Mammary epithelial cell (primary cell): ENCODE results near the gene CTDSP2.

Experiments used
- CTCF ChIP-seq, 2 donors: IDR thresholded peaks in 1 of 2; conservative IDR thresholded peaks in 1 of 2; 2 replicates each; pipeline ENCODE4 v1.5.1; 2011 to 2012; ENCODE audit warnings: inconsistent platforms in 2 of 2, low read length in 2 of 2, mild to moderate bottlenecking in 2 of 2, control low read depth in 1 of 2, low read depth in 1 of 2; ENCODE audit not compliant: insufficient read depth in 1 of 2; ENCODE audit errors: extremely low read depth in 1 of 2
- EZH2 ChIP-seq: IDR thresholded peaks from 2 replicates; pipeline ENCODE4 v1.6.1; 2012; ENCODE audit warnings: low read length, inconsistent platforms, borderline replicate concordance

- TF ChIP-seq CTCF (conservative IDR thresholded peaks at IDR 0.05 in 1 of 2, IDR thresholded peaks at IDR 0.05 in 1 of 2; ENCODE audit: extremely low read depth in 1 of 2, insufficient read depth in 1 of 2, low read depth in 1 of 2, low read length in 2 of 2) (no peak), EZH2 (no peak)
Observed at GRCh38 chr12:57802607-57803006, 43.9 kb downstream of the CTDSP2 start.
